Kidney epithelial cell (primary cell): ENCODE measurements around the gene PPP1R3G. TPM values are rescaled to one million over a fixed set of nuclear protein-coding genes. Genes with fewer than 3 reads are reported as not detected.
A peak's percentile ranks its signal among the peaks of the same experiment; 100 is the strongest.

Experiments
- DNase-seq: peaks from one replicate; pipeline ENCODE4 v3.0.0-alpha.2; 2010; ENCODE audit warnings: low read depth
- H3K27me3 ChIP-seq: 2 replicates; pipeline ENCODE4 v1.6.0; 2011; ENCODE audit warnings: low read length; ENCODE audit not compliant: control insufficient read depth, insufficient read depth
- H3K36me3 ChIP-seq: 2 replicates; pipeline ENCODE4 v1.5.1; 2011; ENCODE audit warnings: low read length; ENCODE audit not compliant: control insufficient read depth, insufficient read depth
- H3K4me3 ChIP-seq: 2 replicates; pipeline ENCODE4 v1.5.1; 2011; ENCODE audit warnings: low read depth, mild to moderate bottlenecking, control low read depth, low read length
- CTCF ChIP-seq: IDR thresholded peaks from 2 replicates; pipeline ENCODE4 v1.5.1; 2011; ENCODE audit warnings: mild to moderate bottlenecking, moderate library complexity, low read length, control low read depth, inconsistent platforms; ENCODE audit not compliant: insufficient read depth, poor library complexity, severe bottlenecking
- total RNA-seq: library from RNA; depleted of rRNA; stranded (reverse); fragments of >200 nt; gene quantifications from 2 replicates; pipeline ENCODE4 v1.2.3, GENCODE V29; 2015

Gene PPP1R3G
- total RNA-seq, 1 donor from 2014 or later = 0.96 TPM

GRCh38 chr6:5135788-5136376, 50.7 kb downstream of the PPP1R3G start:
- no peak for DNase-seq
- H3K4me3 ChIP-seq = no peak overlapping the region
- TF ChIP-seq CTCF = peak; percentile 51
- H3K27me3 ChIP-seq = no peaks in the 10 kb centered on the region
- no peaks in the 10 kb centered on the region for H3K36me3 ChIP-seq

GRCh38 chr6:5136851-5137250, 51.7 kb downstream of the PPP1R3G start:
- Histone ChIP-seq H3K4me3 (no peak overlapping the region), H3K36me3 (no peaks in the 10 kb centered on the region), H3K27me3 (no peaks in the 10 kb centered on the region)
- no peak for DNase-seq
- TF ChIP-seq CTCF = no peak

Other genes with a start within 250 kb of the PPP1R3G start
- 10.6 and 16.0 TPM in 2 replicates for gene RPP40, start 81.3 kb upstream of the PPP1R3G start, total RNA-seq
- 27.1 and 27.8 TPM in 2 replicates for gene LYRM4, start 175.6 kb downstream of the PPP1R3G start, total RNA-seq
- 8.2 and 19.3 TPM in 2 replicates for gene FARS2, start 176.2 kb downstream of the PPP1R3G start, total RNA-seq